HepG2 (cell line): ENCODE measurements around the gene ART3.

Experiments used
- KAT2B ChIP-seq: fragments of 150-350 bp; IDR thresholded peaks from 2 replicates; pipeline ENCODE4 v1.6.1; 2014; ENCODE audit warnings: low read depth, low read length, borderline replicate concordance
- TCF7L2 ChIP-seq: IDR thresholded peaks from 2 replicates; pipeline ENCODE4 v1.6.1; 2011; ENCODE audit warnings: mild to moderate bottlenecking, low read depth, low read length, moderate library complexity

GRCh38 chr4:76074468-76074867 is at the start of gene ART3:
- TF ChIP-seq TCF7L2 (no peak), KAT2B (no peak)
